ENCODE data around the gene TXNL4B.
"Not testable (repeated sequence)": the region's sequence is repeated elsewhere in the genome, so short reads cannot be mapped to it uniquely, and the experiment has no call there.

TXNL4B gene

GRCh38 chr16:72073560-72074230 lies 19.7 kb downstream of the TXNL4B start:
- no peak for DNase-seq (ENCODE audit: low read depth in 2 of 2)

- DNase-seq (ENCODE audit: low read depth in 2 of 2) = no peak
Observed at GRCh38 chr16:72072514-72073342, 20.7 kb downstream of the TXNL4B start.

GRCh38 chr16:72068930-72069329 lies 24.5 kb downstream of the TXNL4B start:
- DNase-seq (ENCODE audit: low read depth in 2 of 2) = no peak

- DNase-seq (ENCODE audit: low read depth in 2 of 2) = no peak
Observed at GRCh38 chr16:72066747-72067146, 26.7 kb downstream of the TXNL4B start.

- DNase-seq (ENCODE audit: low read depth in 2 of 2) = no peak
Observed at GRCh38 chr16:72064361-72064894, 29.0 kb downstream of the TXNL4B start.

GRCh38 chr16:72061564-72061963 lies 31.9 kb downstream of the TXNL4B start:
- DNase-seq (ENCODE audit: low read depth in 2 of 2) = no peak

GRCh38 chr16:72060405-72060804 lies 33.0 kb downstream of the TXNL4B start:
- DNase-seq (ENCODE audit: low read depth in 2 of 2) = no peak

GRCh38 chr16:72059060-72059459 lies 34.4 kb downstream of the TXNL4B start:
- not testable (repeated sequence) for DNase-seq (ENCODE audit: low read depth in 2 of 2)

- not testable (repeated sequence) for DNase-seq (ENCODE audit: low read depth in 2 of 2)
Observed at GRCh38 chr16:72057313-72057712, 36.1 kb downstream of the TXNL4B start.

GRCh38 chr16:72055911-72056310 lies 37.5 kb downstream of the TXNL4B start:
- no peak for DNase-seq (ENCODE audit: low read depth in 2 of 2)

- not testable (repeated sequence) for DNase-seq (ENCODE audit: low read depth in 2 of 2)
Observed at GRCh38 chr16:72054254-72054847, 39.1 kb downstream of the TXNL4B start, which contains the start of gene HP. Gene HP, plus strand, starts transcription at chr16:72054505. Its CDS starts 148 bp downstream, at chr16:72054653.

GRCh38 chr16:72051818-72052217 lies 41.6 kb downstream of the TXNL4B start:
- DNase-seq (ENCODE audit: low read depth in 2 of 2) = no peak

- DNase-seq (ENCODE audit: low read depth in 2 of 2) = no peak
Observed at GRCh38 chr16:72050769-72051464, 42.5 kb downstream of the TXNL4B start.

- DNase-seq (ENCODE audit: low read depth in 2 of 2) = no peak
Observed at GRCh38 chr16:72049110-72049509, 44.3 kb downstream of the TXNL4B start.

- DNase-seq (ENCODE audit: low read depth in 2 of 2) = no peak
Observed at GRCh38 chr16:72044825-72045359, 48.5 kb downstream of the TXNL4B start.

GRCh38 chr16:72044296-72044695 lies 49.1 kb downstream of the TXNL4B start:
- DNase-seq (ENCODE audit: low read depth in 2 of 2) = no peak

- no peak for DNase-seq (ENCODE audit: low read depth in 2 of 2)
Observed at GRCh38 chr16:72043539-72043938, 49.9 kb downstream of the TXNL4B start.

- DNase-seq (ENCODE audit: low read depth in 2 of 2) = no peak
Observed at GRCh38 chr16:72043058-72043457, 50.4 kb downstream of the TXNL4B start.

GRCh38 chr16:72042157-72042660 lies 51.2 kb downstream of the TXNL4B start:
- no peak for DNase-seq (ENCODE audit: low read depth in 2 of 2)

- DNase-seq (ENCODE audit: low read depth in 2 of 2) = no peak
Observed at GRCh38 chr16:72036098-72036497, 57.3 kb downstream of the TXNL4B start.
